ENCODE measurements around the gene MFN2.
A peak's percentile ranks its signal among the peaks of the same experiment; 100 is the strongest.

Gene MFN2

DNA sequence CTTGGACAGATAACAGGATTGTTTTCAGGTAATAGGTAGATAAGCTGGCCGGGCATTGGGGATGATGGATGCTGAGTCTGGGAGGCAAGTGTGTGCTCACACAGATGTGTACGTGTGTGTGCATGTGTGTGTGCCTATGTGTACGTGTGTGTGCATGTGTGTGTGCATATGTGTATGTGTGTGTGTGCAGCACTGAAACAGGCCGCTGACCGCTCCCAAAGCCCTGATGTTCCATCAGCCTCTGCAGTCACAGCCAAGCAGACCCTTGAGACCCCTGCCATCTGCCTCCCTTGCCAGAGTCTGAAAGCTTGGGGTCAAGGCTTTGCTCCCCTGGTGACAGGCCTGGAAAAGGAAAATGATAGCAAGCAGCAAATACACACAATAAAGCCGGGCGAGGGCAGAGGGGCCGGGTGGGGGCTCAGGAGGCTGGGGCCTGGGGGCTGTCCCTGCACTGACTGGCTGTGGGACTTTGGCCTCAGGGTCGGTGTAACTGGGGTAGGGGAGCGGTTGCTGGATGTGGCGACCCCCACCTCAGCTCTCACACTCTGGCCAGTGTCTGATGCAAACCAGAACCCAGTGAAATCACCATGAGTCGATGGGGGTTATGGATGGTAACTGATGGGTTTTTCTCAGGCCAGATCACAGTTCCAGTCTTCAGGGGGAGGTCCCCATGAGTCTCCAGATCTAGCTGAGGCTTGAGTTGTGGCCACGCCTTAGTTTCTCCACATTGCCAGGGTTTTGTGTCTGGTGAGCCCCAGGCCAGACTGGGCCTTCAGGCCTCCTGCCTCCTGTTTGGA lies 73.7 kb downstream of the MFN2 start:
- no peak for TF ChIP-seq CTCF (IDR thresholded peaks at IDR 0.05; ENCODE audit: extremely low read depth, missing control alignments)
- DNase-seq (ENCODE audit: low spot score): peak; percentile 69

DNA sequence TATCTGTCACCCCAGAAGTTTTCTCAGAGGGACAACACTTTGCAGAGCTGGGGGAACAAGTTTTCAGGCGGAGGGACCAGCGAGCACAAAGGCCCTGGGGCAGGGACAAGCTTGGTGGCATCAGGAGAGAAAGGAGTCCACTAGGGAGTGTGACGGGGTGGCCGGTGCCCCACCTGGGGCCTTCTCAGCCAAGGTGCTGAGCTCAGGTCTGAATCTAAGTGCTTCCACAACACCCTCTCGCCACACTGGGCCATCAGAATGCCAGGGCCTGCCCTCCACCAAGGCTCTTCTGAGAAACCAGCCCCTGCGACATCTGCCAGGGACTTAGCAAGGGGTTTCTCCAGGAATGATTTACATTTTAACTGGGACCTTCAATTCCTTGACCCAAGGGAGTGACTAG lies 75.0 kb downstream of the MFN2 start:
- no peak for DNase-seq (ENCODE audit: low spot score)
- no peak for TF ChIP-seq CTCF (IDR thresholded peaks at IDR 0.05; ENCODE audit: extremely low read depth, missing control alignments)

DNA sequence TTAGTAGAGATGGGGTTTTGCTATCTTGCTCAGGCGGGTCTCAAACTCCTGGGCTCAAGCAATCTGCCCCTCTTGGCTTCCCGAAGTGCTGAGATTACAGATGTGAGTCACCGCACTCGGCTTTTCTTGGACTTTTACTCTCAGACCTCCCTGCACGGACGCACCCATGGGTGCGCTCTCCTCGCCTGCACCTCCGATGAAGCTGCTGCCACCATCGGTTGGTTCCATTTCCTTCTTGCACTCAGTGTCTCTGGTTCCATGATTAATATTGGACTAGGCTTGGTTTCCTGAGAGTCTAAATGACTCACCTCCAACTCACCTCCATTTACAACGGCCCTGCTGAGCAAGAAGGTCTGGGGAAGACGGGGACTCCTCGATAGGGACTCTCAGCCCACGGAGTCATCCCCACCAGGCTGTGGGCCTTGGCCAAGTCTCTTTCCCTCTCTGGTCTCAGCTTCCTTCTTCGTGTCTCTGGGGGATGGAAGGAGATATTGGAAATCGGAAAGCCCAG lies 76.1 kb downstream of the MFN2 start:
- no peak for DNase-seq (ENCODE audit: low spot score)
- no peak for TF ChIP-seq CTCF (IDR thresholded peaks at IDR 0.05; ENCODE audit: extremely low read depth, missing control alignments)

- no peak for TF ChIP-seq CTCF (IDR thresholded peaks at IDR 0.05; ENCODE audit: extremely low read depth, missing control alignments)
- DNase-seq (ENCODE audit: low spot score): peak; percentile 55
Measured at GRCh38 chr1:12057382-12057781, 77.1 kb downstream of the MFN2 start.

- DNase-seq (ENCODE audit: low spot score): no peak
- TF ChIP-seq CTCF (IDR thresholded peaks at IDR 0.05; ENCODE audit: extremely low read depth, missing control alignments): no peak
Measured at GRCh38 chr1:12057940-12058687, 77.9 kb downstream of the MFN2 start.

DNA sequence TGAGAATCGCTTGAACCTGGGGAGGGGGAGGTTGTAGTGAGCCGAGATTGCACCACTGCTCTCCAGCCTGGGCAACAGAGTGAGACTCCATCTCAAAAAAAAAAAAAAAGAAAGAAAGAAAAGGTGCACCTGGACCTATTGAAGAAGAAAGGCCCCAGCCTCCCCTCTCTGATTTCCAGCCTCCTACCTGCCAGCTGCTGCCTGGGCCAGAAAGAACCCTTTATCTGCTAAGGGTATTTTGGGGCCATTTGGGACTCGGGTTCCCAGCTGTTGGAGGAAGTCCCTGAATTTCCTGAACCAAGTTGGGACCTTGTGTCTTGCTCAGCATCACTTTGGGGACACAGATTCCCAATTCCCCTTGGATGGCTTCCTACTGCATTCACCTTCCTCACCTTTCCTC lies 79.0 kb downstream of the MFN2 start:
- no peak for DNase-seq (ENCODE audit: low spot score)
- TF ChIP-seq CTCF (IDR thresholded peaks at IDR 0.05; ENCODE audit: extremely low read depth, missing control alignments): no peak

All from GM20000 (cell line).